Mesendoderm (in vitro differentiated cells): ENCODE measurements around the gene MAPKAPK3.
"Not testable (repeated sequence)": the region's sequence is repeated elsewhere in the genome, so short reads cannot be mapped to it uniquely, and the experiment has no call there.

Experiments
- DNase-seq: peaks from one replicate; pipeline ENCODE4 v3.0.0; 2013
- H2AK5ac ChIP-seq: 2 replicates; pipeline ENCODE4 v1.6.1; 2013; ENCODE audit warnings: low read length, inconsistent platforms
- H2BK120ac ChIP-seq: 2 replicates; pipeline ENCODE4 v1.6.1; 2013; ENCODE audit warnings: low read depth, mild to moderate bottlenecking, low read length, moderate library complexity, mixed read lengths
- H2BK15ac ChIP-seq: replicated peaks from 2 replicates; pipeline ENCODE4 v1.6.1; 2013; ENCODE audit warnings: low read depth, mild to moderate bottlenecking, moderate library complexity
- H2BK5ac ChIP-seq: 2 replicates; pipeline ENCODE4 v1.6.1; 2013; ENCODE audit warnings: low read length, inconsistent platforms
- H3K18ac ChIP-seq: 2 replicates; pipeline ENCODE4 v1.6.1; 2013; ENCODE audit warnings: mild to moderate bottlenecking, low read length, mixed read lengths
- H3K23ac ChIP-seq: one replicate; pipeline ENCODE4 v1.6.1; 2013; ENCODE audit warnings: low read length
- H3K27ac ChIP-seq: 2 replicates; pipeline ENCODE4 v1.5.1; 2013; ENCODE audit warnings: low read depth, mild to moderate bottlenecking, inconsistent platforms, low read length, moderate library complexity
- H3K27me3 ChIP-seq: 2 replicates; pipeline ENCODE4 v1.6.1; 2013; ENCODE audit warnings: low read length, control low read depth, mild to moderate bottlenecking, inconsistent platforms; ENCODE audit not compliant: insufficient read depth, poor library complexity
- H3K36me3 ChIP-seq: 2 replicates; pipeline ENCODE4 v1.6.1; 2013; ENCODE audit warnings: low read length, inconsistent platforms; ENCODE audit not compliant: control insufficient read depth, insufficient read depth
- H3K4ac ChIP-seq: one replicate; pipeline ENCODE4 v1.6.1; 2013; ENCODE audit warnings: low read depth, mild to moderate bottlenecking, low read length, moderate library complexity
- H3K4me1 ChIP-seq: 2 replicates; pipeline ENCODE4 v1.6.1; 2013; ENCODE audit warnings: low read depth, low read length, inconsistent platforms; ENCODE audit not compliant: control insufficient read depth
- H3K4me2 ChIP-seq: 2 replicates; pipeline ENCODE4 v1.6.1; 2013; ENCODE audit warnings: low read length
- H3K4me3 ChIP-seq: 2 replicates; pipeline ENCODE4 v1.5.1; 2013; ENCODE audit warnings: mild to moderate bottlenecking, low read length
- H3K56ac ChIP-seq: one replicate; pipeline ENCODE4 v1.6.1; 2013; ENCODE audit warnings: low read length
- H3K79me1 ChIP-seq: 2 replicates; pipeline ENCODE4 v1.6.1; 2013; ENCODE audit warnings: low read length, inconsistent platforms
- H3K79me2 ChIP-seq: 2 replicates; pipeline ENCODE4 v1.6.1; 2013; ENCODE audit warnings: mild to moderate bottlenecking, low read length; ENCODE audit not compliant: control insufficient read depth, insufficient read depth
- H3K9ac ChIP-seq: 2 replicates; pipeline ENCODE4 v1.6.1; 2013; ENCODE audit warnings: low read length, inconsistent platforms
- H4K5ac ChIP-seq: one replicate; pipeline ENCODE4 v1.6.1; 2013; ENCODE audit warnings: low read length
- H4K8ac ChIP-seq: one replicate; pipeline ENCODE4 v1.6.1; 2013; ENCODE audit warnings: low read depth, mild to moderate bottlenecking, control low read depth, low read length, moderate library complexity
- WGBS: extraction: QIAGEN DNeasy Blood & Tissue Kit; methylation state at CpG from one replicate; pipeline ENCODE4 v1.1.7; 2013; ENCODE audit warnings: low lambda C conversion rate, missing lambda C conversion rate; ENCODE audit not compliant: insufficient coverage; ENCODE audit errors: extremely low coverage; 5-methylcytosine and 5-hydroxymethylcytosine counted together

MAPKAPK3 gene

DNA sequence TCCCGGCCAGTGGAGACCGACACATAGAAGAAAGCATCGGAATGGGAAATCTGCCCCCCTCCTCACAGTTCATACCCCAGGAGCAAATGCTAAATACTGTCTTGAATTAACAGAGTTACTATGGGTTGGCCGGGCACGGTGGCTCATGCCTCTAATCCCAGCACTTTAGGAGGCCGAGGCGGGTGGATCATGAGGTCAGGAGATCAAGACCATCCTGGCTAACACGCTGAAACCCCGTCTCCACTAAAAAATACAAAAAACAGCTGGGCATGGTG, 48.8 kb downstream of the MAPKAPK3 start:
- not testable (repeated sequence) for H4K8ac ChIP-seq, H2AK5ac ChIP-seq, H3K23ac ChIP-seq, H3K79me2 ChIP-seq, H2BK5ac ChIP-seq, H4K5ac ChIP-seq, H3K4me2 ChIP-seq, H2BK15ac ChIP-seq, H3K27me3 ChIP-seq, H2BK120ac ChIP-seq, H3K56ac ChIP-seq, H3K79me1 ChIP-seq, H3K9ac ChIP-seq, H3K4me3 ChIP-seq, H3K18ac ChIP-seq, H3K4ac ChIP-seq, H3K27ac ChIP-seq, H3K36me3 ChIP-seq, H3K4me1 ChIP-seq, DNase-seq
- no CpG with 5 or more reads among the region's 9 CpGs for WGBS

DNA sequence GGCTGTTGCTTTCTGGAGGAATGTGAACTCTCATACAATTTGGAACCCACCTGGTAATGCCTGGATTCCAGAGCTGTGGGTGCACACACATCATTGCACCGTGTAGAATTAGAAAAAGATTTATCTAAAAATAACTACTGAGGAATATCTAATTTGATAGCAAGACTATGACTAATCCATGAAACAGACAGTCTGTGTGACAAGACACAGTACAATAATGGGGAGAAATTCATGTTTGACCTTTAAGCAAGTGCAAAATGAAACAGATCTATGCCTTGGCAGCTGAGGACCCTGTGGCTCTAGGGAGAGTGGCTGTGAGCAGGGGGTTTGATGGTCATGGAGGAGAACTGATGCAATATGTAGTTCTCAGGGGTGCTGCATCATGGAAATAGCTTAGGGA, 49.9 kb downstream of the MAPKAPK3 start:
- no CpG with 5 or more reads among the region's 1 CpG for WGBS
- no peaks in the 10 kb centered on the region for H3K27me3 ChIP-seq

DNA sequence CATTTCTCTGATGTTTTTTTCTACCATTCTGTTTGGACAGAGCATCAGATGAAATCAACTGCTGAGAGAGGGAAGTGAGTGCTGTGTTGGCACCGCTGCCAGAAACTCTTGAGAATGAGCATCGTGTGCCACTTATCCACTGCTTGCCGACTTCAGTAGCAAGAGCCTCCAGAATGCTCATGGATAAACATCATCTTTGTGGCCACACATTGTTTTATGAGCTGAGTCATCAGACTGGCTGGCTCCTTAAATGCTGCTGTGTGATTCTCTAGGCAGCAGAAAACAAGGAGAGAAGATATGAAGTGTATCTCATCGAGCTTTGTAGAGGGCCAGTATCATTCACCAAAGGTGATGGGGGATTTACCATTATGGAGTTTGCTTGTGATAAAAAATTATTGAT, 54.4 kb downstream of the MAPKAPK3 start:
- Histone ChIP-seq H3K4me3 (no peak overlapping the region), H3K4ac (no peak overlapping the region), H4K8ac (no peak overlapping the region), H4K5ac (no peak overlapping the region), H3K27ac (no peak overlapping the region), H2AK5ac (no peak overlapping the region), H2BK15ac (no peak overlapping the region), H3K79me1 (no peaks in the 10 kb centered on the region), H3K9ac (no peak overlapping the region), H3K4me1 (no peaks in the 10 kb centered on the region), H3K23ac (peak overlapping the region; percentile 66), H3K27me3 (no peaks in the 10 kb centered on the region), H3K18ac (no peak overlapping the region), H3K79me2 (no peaks in the 10 kb centered on the region), H3K36me3 (no peaks in the 10 kb centered on the region), H2BK5ac (no peak overlapping the region), H3K56ac (no peak overlapping the region), H3K4me2 (no peak overlapping the region), H2BK120ac (no peak overlapping the region)
- WGBS = no CpG with 5 or more reads among the region's 4 CpGs
- DNase-seq = no peak

More for the DNA sequence above, 49.9 kb downstream of the MAPKAPK3 start:
- H4K5ac ChIP-seq = no peak overlapping the region
- H3K36me3 ChIP-seq = no peaks in the 10 kb centered on the region
- H3K56ac ChIP-seq = no peak overlapping the region
- no peaks in the 10 kb centered on the region for H3K79me2 ChIP-seq
- no peak for DNase-seq
- no peak overlapping the region for H3K9ac ChIP-seq
- H3K27ac ChIP-seq = no peak overlapping the region
- H2AK5ac ChIP-seq = no peak overlapping the region
- no peak overlapping the region for H3K4ac ChIP-seq
- no peak overlapping the region for H2BK120ac ChIP-seq
- no peaks in the 10 kb centered on the region for H3K4me1 ChIP-seq
- no peak overlapping the region for H2BK5ac ChIP-seq
- H3K4me2 ChIP-seq = no peak overlapping the region
- H3K23ac ChIP-seq = no peak overlapping the region
- no peak overlapping the region for H4K8ac ChIP-seq
- no peak overlapping the region for H3K18ac ChIP-seq
- H2BK15ac ChIP-seq = no peak overlapping the region
- H3K79me1 ChIP-seq = no peaks in the 10 kb centered on the region
- H3K4me3 ChIP-seq = no peak overlapping the region

DNA sequence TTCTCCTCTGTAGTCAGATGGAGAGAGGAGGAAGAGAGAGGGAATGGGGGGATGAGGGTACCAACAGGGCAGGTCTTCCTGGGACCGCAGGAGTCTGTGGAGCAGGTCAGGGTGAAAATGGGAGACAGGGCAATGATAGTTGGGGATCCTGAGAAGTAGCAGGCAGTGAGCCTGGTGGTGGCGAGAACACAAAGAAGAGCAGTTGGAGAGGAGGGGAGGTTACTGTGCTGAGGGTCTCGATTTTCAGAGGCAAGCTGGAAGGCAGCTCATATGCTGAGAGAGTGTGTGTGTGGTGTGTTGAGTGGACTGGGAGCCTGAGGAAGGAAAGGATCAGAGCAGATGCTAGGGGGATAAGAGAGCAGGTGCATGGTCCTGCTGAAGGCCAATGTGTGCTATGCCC, 55.7 kb downstream of the MAPKAPK3 start:
- no peaks in the 10 kb centered on the region for H3K36me3 ChIP-seq
- H2AK5ac ChIP-seq = no peak overlapping the region
- H3K27ac ChIP-seq = no peak overlapping the region
- no peak overlapping the region for H2BK5ac ChIP-seq
- no CpG with 5 or more reads among the region's 3 CpGs for WGBS
- H3K56ac ChIP-seq = no peak overlapping the region
- DNase-seq = no peak
- no peak overlapping the region for H4K5ac ChIP-seq
- H4K8ac ChIP-seq = no peak overlapping the region
- no peak overlapping the region for H3K4me3 ChIP-seq
- no peak overlapping the region for H3K23ac ChIP-seq
- no peak overlapping the region for H2BK120ac ChIP-seq
- no peak overlapping the region for H3K4ac ChIP-seq
- H3K18ac ChIP-seq = no peak overlapping the region
- H3K4me2 ChIP-seq = no peak overlapping the region
- no peaks in the 10 kb centered on the region for H3K79me1 ChIP-seq
- no peak overlapping the region for H2BK15ac ChIP-seq
- H3K9ac ChIP-seq = no peak overlapping the region
- H3K27me3 ChIP-seq = no peaks in the 10 kb centered on the region
- H3K4me1 ChIP-seq = no peaks in the 10 kb centered on the region
- H3K79me2 ChIP-seq = no peaks in the 10 kb centered on the region

DNA sequence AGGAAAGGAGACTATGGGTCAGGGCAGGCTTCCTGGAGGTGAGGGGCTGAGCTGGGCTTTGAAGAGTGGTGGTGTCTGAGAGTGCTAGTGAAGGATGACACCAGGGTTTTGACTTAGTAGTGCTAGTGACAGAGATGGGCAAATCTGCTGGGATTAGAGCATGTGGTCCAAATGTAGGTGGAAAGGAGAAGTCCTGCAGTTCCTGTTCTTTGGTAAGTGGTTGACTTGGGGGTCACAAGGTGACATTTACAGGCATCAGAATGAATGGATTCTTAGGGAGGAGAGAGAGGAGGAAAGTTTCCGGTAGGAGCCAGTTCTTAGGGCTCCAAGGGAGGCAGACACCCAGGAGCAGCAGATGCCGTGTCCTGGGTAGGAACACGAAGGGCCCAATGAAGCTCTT, 57.0 kb downstream of the MAPKAPK3 start:
- Histone ChIP-seq H3K79me2 (no peaks in the 10 kb centered on the region), H4K8ac (no peak overlapping the region), H3K9ac (peak overlapping the region; percentile 67), H4K5ac (no peak overlapping the region), H2BK5ac (no peak overlapping the region), H3K56ac (peak overlapping the region; percentile 87), H3K79me1 (no peaks in the 10 kb centered on the region), H3K4ac (no peak overlapping the region), H2BK120ac (no peak overlapping the region), H3K36me3 (no peaks in the 10 kb centered on the region), H3K18ac (no peak overlapping the region), H3K4me2 (no peak overlapping the region), H3K27ac (no peak overlapping the region), H3K4me3 (no peak overlapping the region), H2AK5ac (no peak overlapping the region), H3K23ac (no peak overlapping the region), H2BK15ac (no peak overlapping the region), H3K4me1 (no peaks in the 10 kb centered on the region), H3K27me3 (no peaks in the 10 kb centered on the region)
- no peak for DNase-seq
- WGBS = no CpG with 5 or more reads among the region's 3 CpGs

DNA sequence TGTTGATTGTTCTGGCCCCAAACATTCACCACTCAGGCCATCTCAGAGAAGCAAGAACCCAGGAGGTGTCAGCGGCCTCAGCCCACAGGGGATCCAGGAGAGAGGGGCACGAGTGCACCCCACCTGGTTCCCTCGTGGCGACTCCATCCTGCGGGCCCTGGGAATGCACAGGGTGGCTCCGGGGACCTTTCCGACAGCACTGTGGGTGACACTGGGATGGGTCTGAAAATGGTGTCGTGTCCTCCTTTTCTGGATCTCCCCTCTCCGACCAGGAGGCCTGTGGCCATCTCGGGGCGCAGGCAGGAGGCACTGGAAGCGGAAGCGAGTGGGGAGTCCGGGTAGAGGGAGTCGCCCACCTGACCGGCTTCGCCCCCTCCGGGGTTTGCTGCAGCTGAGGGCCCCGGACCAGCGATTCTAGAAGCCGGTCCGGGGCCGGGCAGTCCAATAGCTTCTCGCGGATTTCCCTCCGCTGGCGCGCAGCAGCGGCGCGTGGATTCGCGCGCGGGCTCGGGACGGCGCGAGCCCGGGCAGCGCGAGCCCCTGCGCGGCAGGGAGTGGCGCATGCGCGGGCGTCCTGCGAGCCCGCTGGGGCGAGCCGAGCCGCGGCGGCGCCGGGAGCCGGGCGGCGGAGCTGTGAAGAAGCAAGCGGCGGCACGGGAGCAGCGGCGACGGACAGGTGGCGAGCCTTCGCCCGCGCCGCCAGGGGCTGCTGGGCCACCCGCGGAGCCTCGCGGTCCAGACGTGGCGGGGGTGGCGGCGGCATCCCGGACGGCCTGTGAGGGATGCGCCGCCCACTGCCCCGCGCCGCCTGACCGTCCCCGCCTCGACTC, 57.6 kb downstream of the MAPKAPK3 start, which contains the start of gene DOCK3:
Gene DOCK3 (plus strand): TSS at position 579 of the 830 bp plus-strand sequence. CDS start 337 bp downstream, outside the sequence.
- Histone ChIP-seq H3K27me3 (no peaks in the 10 kb centered on the region), H3K4ac (peak within 1 kb of the TSS; percentile 63), H4K5ac (no peak within 1 kb of the TSS), H2BK5ac (no peak within 1 kb of the TSS), H3K4me3 (peak within 1 kb of the TSS; percentile 51), H3K18ac (peak within 1 kb of the TSS; percentile 52), H3K4me1 (no peaks in the 10 kb centered on the region), H2BK15ac (no peak within 1 kb of the TSS), H3K4me2 (peak within 1 kb of the TSS; percentile 75), H3K36me3 (no peaks in the 10 kb centered on the region), H3K9ac (peak within 1 kb of the TSS; percentile 67), H3K79me2 (no peaks in the 10 kb centered on the region), H3K23ac (no peak within 1 kb of the TSS), H3K56ac (peak within 1 kb of the TSS; percentile 87), H3K79me1 (no peaks in the 10 kb centered on the region), H3K27ac (no peak within 1 kb of the TSS), H2AK5ac (no peak within 1 kb of the TSS), H4K8ac (no peak within 1 kb of the TSS), H2BK120ac (no peak within 1 kb of the TSS)
- WGBS = no CpG with 5 or more reads among the region's 89 CpGs
- peak; percentile 39 for DNase-seq
